Naive thymus-derived CD8-positive, alpha-beta T cell (primary cell): ENCODE measurements around the gene KIF21A. TPM values are rescaled to one million over a fixed set of nuclear protein-coding genes. Genes with fewer than 3 reads are reported as not detected.
"Not testable (repeated sequence)": the region's sequence is repeated elsewhere in the genome, so short reads cannot be mapped to it uniquely, and the experiment has no call there.

Source experiments
- ATAC-seq, 2 donors: fragments of 150-1000 bp; cut with Tn5 transposase in 1 of 2; sonication (Bioruptor Pico), chemical (Tn5 transposase) in 1 of 2; 1 replicate in 1 of 2; 2 replicates in 1 of 2; pipeline ENCODE4 v1.10.0; 2021; ENCODE audit warnings: mild to moderate bottlenecking in 2 of 2, moderate library complexity in 2 of 2
- POLR2A ChIA-PET: fragments of 350-600 bp; sonication (Branson Sonifier 250); formaldehyde crosslinking; loops from one replicate; lab custom pipeline; 2021; ENCODE audit warnings: antibody characterized with exemption; lab: Charles Lee
- DNase-seq, 10 donors: peaks; one replicate each; pipeline versions ENCODE4 v3.0.0 to v3.0.0-alpha.2; 2020 to 2022
- H3K27ac Mint-ChIP-seq, 10 donors: one replicate each; pipeline ENCODE4 v1.8.0; 2020 to 2022; ENCODE audit warnings: mild to moderate bottlenecking in 10 of 10, mixed read lengths in 10 of 10, moderate library complexity in 4 of 10, inconsistent platforms in 1 of 10
- H3K27me3 Mint-ChIP-seq, 5 donors: one replicate each; pipeline ENCODE4 v1.8.0; 2021 to 2022; ENCODE audit warnings: mixed read lengths in 5 of 5
- H3K36me3 Mint-ChIP-seq, 3 donors: one replicate each; pipeline ENCODE4 v1.8.0; 2020 to 2022; ENCODE audit warnings: mixed read lengths in 3 of 3, mild to moderate bottlenecking in 2 of 3, inconsistent platforms in 1 of 3
- H3K4me1 Mint-ChIP-seq, 4 donors: one replicate each; pipeline ENCODE4 v1.8.0; 2021 to 2022; ENCODE audit warnings: mixed read lengths in 4 of 4
- H3K4me3 Mint-ChIP-seq, 10 donors: one replicate each; pipeline ENCODE4 v1.8.0; 2020 to 2022; ENCODE audit warnings: mild to moderate bottlenecking in 10 of 10, mixed read lengths in 10 of 10, moderate library complexity in 6 of 10, inconsistent platforms in 1 of 10
- H3K9me3 Mint-ChIP-seq, 9 donors: one replicate each; pipeline ENCODE4 v1.8.0; 2020 to 2022; ENCODE audit warnings: mixed read lengths in 9 of 9, mild to moderate bottlenecking in 3 of 9, inconsistent platforms in 1 of 9, moderate library complexity in 1 of 9
- polyA plus RNA-seq, 3 donors: library from polyadenylated mRNA; unstranded; fragments of 300-500 nt; fragmentation: Illumina TruSeq; gene quantifications; one replicate each; pipeline ENCODE4 v1.2.3, GENCODE V29; 2021
- total RNA-seq, 8 experiments: library from RNA in 2 of 8; stranded (reverse) in 2 of 8; gene quantifications; one replicate each; pipeline ENCODE4 v1.2.3 and lab custom pipeline; 2021 to 2026

KIF21A gene, protein sequence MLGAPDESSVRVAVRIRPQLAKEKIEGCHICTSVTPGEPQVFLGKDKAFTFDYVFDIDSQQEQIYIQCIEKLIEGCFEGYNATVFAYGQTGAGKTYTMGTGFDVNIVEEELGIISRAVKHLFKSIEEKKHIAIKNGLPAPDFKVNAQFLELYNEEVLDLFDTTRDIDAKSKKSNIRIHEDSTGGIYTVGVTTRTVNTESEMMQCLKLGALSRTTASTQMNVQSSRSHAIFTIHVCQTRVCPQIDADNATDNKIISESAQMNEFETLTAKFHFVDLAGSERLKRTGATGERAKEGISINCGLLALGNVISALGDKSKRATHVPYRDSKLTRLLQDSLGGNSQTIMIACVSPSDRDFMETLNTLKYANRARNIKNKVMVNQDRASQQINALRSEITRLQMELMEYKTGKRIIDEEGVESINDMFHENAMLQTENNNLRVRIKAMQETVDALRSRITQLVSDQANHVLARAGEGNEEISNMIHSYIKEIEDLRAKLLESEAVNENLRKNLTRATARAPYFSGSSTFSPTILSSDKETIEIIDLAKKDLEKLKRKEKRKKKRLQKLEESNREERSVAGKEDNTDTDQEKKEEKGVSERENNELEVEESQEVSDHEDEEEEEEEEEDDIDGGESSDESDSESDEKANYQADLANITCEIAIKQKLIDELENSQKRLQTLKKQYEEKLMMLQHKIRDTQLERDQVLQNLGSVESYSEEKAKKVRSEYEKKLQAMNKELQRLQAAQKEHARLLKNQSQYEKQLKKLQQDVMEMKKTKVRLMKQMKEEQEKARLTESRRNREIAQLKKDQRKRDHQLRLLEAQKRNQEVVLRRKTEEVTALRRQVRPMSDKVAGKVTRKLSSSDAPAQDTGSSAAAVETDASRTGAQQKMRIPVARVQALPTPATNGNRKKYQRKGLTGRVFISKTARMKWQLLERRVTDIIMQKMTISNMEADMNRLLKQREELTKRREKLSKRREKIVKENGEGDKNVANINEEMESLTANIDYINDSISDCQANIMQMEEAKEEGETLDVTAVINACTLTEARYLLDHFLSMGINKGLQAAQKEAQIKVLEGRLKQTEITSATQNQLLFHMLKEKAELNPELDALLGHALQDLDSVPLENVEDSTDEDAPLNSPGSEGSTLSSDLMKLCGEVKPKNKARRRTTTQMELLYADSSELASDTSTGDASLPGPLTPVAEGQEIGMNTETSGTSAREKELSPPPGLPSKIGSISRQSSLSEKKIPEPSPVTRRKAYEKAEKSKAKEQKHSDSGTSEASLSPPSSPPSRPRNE (N-terminal part only)
- 10 to 100 TPM in 1 of 2 experiments, 1 to 10 TPM in 1; 9.5 to 12.1 TPM for total RNA-seq
- 1 to 10 TPM; 2.8 to 7.7 (median 5.0) TPM for polyA plus RNA-seq
- total RNA-seq (lab: John Stamatoyannopoulos, UW) = 20.6 to 91.3 (median 34.9) reads per million in 6 experiments

DNA sequence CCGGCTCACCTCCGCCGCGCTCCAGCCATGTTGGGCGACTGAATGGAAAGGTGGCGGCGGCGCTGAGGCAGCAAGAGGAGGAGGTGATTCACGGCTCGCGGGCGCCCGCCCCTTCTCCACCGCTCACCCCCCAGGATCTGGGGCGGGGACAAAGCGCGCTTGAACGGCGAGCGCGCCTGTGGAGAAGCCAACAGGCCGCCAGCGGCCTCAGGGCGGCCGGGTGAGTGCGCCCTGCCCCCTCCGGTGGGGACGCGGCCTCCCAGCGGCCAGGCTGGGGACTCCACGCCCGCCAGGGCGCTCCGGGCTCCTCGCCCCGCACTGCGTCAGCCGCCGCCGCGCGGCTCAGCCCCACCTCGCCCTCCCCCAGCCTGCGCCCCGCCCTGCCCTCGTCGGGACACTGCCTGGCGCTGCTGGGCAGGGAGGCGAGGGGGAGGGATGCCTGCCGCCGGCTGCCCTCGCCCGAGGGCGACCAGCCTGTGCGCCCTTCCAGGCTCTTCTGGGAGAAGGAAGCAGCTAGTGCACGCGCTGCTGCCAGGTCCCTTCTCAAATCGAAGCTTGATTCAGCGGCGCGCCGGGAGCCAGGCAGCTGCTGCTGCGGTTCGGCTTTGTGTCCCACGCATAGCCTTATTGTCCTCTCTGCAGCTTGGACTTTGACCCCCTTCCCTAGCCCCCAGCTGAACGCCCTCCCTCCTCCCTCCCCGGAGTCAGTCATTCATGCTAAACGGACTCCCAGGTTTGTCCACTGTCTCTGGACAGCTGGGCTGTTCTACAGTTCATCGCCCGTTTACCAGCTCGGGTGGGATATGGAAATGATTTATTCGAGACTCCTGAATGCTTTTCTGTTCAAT is at the start of gene KIF21A:
TSS of gene KIF21A (minus strand) at position 40 of the 848 bp plus-strand sequence. CDS start 150 bp downstream, outside the sequence.
- Mint-ChIP-seq H3K36me3 (no peaks in the 10 kb centered on the region), H3K4me3 (peak within 1 kb of the TSS; percentile 79 to 97 (median 90)), H3K27me3 (peaks cover 0 to 16% (median 0%) of the 10 kb centered on the region in 5 donors), H3K9me3 (no peaks in the 10 kb centered on the region), H3K27ac (peak within 1 kb of the TSS; percentile 81 to 96 (median 92)), H3K4me1 (peaks cover 12 to 19% (median 16%) of the 10 kb centered on the region in 4 donors)
- POLR2A ChIA-PET = interaction anchor here (0.9 kb wide), 1 partner anchor 176 kb away, joined by 5 read pairs; the partner anchor contains the start of gene ABCD2
- DNase-seq = peak; percentile 72 to 90 (median 84)
- ATAC-seq = peak; percentile 87 to 88

DNA sequence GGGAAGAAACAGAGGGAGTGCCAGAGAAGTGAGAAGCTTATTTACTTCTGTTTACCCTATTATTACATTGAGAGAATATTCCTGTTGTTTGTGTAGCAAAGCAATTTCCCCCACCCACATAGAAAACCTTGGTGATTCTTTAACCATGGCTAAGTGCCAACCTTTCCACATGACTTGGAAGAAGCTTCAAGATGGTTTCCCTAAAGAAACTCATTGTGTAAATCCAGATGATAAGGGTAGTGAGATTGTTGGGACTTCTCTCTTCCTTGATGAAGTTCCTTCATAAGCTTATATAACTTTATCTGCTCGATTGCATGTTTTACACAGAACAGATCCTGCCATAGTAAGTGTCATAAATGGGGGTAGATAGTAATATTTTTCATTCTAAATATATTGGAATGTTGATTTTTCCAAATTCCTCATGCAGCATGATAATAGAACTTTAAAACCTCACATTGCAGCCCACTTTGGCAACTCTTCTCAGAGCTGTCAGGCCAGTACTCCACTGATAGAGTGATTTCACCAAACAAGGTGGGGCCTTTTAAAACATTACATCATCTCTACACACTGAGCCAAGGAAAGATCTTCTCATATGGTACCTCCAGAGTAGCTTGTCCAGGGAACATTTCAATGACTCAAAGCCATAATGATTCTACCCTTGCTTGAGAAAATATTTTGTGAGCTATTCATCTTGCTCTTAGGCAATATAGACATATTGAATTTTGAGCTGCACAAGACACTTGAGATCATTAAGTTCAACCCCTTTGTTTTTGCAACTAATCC is 47.8 kb upstream of the KIF21A start:
- POLR2A ChIA-PET = no interaction called here
- Mint-ChIP-seq H3K27ac (no peak overlapping the region), H3K4me1 (peaks cover 0 to 7% (median under 1%) of the 10 kb centered on the region in 4 donors), H3K4me3 (no peak overlapping the region), H3K27me3 (no peaks in the 10 kb centered on the region), H3K9me3 (peaks cover 0 to 4% (median 2%) of the 10 kb centered on the region in 9 donors), H3K36me3 (peaks cover 0 to 7% (median 5%) of the 10 kb centered on the region in 3 donors)
- ATAC-seq (no peak), DNase-seq (no peak)

- H3K27me3 Mint-ChIP-seq = no peaks in the 10 kb centered on the region
- POLR2A ChIA-PET = no interaction called here
- DNase-seq = no peak
- ATAC-seq = no peak
- H3K4me1 Mint-ChIP-seq = no peaks in the 10 kb centered on the region
- no peak overlapping the region for H3K27ac Mint-ChIP-seq
- H3K4me3 Mint-ChIP-seq = no peak overlapping the region
- H3K9me3 Mint-ChIP-seq = peaks cover 0 to 4% (median 2%) of the 10 kb centered on the region in 9 donors
- peaks cover 20 to 24% (median 20%) of the 10 kb centered on the region in 3 donors for H3K36me3 Mint-ChIP-seq
These were observed 40.7 kb upstream of the KIF21A start for GRCh38 chr12:39483597-39483996.

- DNase-seq = no peak
- H3K27me3 Mint-ChIP-seq = no peaks in the 10 kb centered on the region
- peaks cover 24 to 28% (median 25%) of the 10 kb centered on the region in 3 donors for H3K36me3 Mint-ChIP-seq
- H3K27ac Mint-ChIP-seq = no peak overlapping the region
- no peak for ATAC-seq
- H3K4me3 Mint-ChIP-seq = no peak overlapping the region
- H3K4me1 Mint-ChIP-seq = no peaks in the 10 kb centered on the region
- POLR2A ChIA-PET = no interaction called here
- peaks cover 0 to 9% (median 2%) of the 10 kb centered on the region in 9 donors for H3K9me3 Mint-ChIP-seq
These were observed 40.1 kb upstream of the KIF21A start for GRCh38 chr12:39483042-39483441.

GRCh38 chr12:39476894-39477293 is 34.0 kb upstream of the KIF21A start:
- Mint-ChIP-seq H3K36me3 (peaks cover 23 to 34% (median 23%) of the 10 kb centered on the region in 3 donors), H3K27me3 (peaks cover 0 to 1% (median 0%) of the 10 kb centered on the region in 5 donors), H3K4me3 (no peak overlapping the region), H3K4me1 (peaks cover 0 to 2% (median under 1%) of the 10 kb centered on the region in 4 donors), H3K9me3 (peaks cover 0 to 30% (median 17%) of the 10 kb centered on the region in 9 donors), H3K27ac (no peak overlapping the region)
- DNase-seq = no peak
- ATAC-seq = no peak
- POLR2A ChIA-PET = no interaction called here

GRCh38 chr12:39476121-39476520 is 33.2 kb upstream of the KIF21A start:
- H3K27ac Mint-ChIP-seq = no peak overlapping the region
- peaks cover 0 to 36% (median 17%) of the 10 kb centered on the region in 9 donors for H3K9me3 Mint-ChIP-seq
- POLR2A ChIA-PET = no interaction called here
- DNase-seq (no peak), ATAC-seq (no peak)
- peaks cover 0 to 1% (median 0%) of the 10 kb centered on the region in 5 donors for H3K27me3 Mint-ChIP-seq
- peaks cover 23 to 35% (median 23%) of the 10 kb centered on the region in 3 donors for H3K36me3 Mint-ChIP-seq
- H3K4me1 Mint-ChIP-seq = peaks cover 0 to 2% (median under 1%) of the 10 kb centered on the region in 4 donors
- H3K4me3 Mint-ChIP-seq = no peak overlapping the region

DNA sequence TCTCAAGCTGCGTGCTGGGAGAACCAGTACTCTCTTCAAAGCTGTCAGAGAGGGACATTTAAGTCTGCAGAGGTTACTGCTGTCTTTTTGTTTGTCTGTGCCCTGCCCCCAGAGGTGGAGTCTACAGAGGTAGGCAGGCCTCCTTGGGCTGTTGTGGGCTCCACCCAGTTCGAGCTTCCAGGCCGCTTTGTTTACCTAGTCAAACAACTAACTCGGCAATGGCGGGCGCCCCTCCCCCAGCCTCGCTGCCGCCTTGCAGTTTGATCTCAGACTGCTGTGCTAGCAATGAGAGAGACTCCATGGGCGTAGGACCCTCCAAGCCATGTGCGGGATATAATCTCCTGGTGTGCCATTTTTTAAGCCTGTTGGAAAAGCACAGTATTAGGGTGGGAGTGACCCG is 32.2 kb upstream of the KIF21A start:
- Mint-ChIP-seq H3K9me3 (peaks cover 0 to 45% (median 17%) of the 10 kb centered on the region in 9 donors), H3K36me3 (peaks cover 18 to 35% (median 23%) of the 10 kb centered on the region in 3 donors)
- ATAC-seq, DNase-seq, H3K4me3 Mint-ChIP-seq, POLR2A ChIA-PET, H3K27me3 Mint-ChIP-seq, H3K4me1 Mint-ChIP-seq, H3K27ac Mint-ChIP-seq: not testable (repeated sequence)

DNA sequence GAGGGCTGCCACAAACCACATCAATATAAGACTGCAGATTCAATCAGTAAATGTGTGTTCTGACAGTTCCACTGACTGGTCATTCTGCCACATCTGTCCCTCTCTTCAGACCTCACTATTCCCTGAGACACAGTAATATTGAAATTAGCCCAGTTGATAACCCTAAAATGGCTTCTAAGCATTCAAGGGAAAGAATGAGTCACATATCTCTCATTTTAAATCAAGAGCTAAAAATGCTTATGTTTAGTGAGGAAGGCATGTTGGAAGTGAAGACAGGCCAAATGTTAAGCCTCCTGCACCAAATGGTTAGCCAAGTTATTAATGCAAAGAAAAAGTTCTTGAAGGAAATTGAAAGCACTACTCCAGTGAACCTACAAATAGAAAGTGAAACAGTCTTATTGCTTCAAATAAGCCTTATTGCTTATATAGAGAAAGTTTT is 24.5 kb upstream of the KIF21A start:
- peak in 1 of 2 donors; percentile 28 for ATAC-seq
- Mint-ChIP-seq H3K4me1 (peaks cover 8 to 20% (median 17%) of the 10 kb centered on the region in 4 donors), H3K9me3 (peaks cover 0 to 32% (median 1%) of the 10 kb centered on the region in 9 donors), H3K36me3 (peaks cover 0 to 9% (median 4%) of the 10 kb centered on the region in 3 donors), H3K27me3 (no peaks in the 10 kb centered on the region), H3K27ac (peak overlapping the region in 8 of 10 donors; percentile 4 to 77 (median 32)), H3K4me3 (peak overlapping the region in 9 of 10 donors; percentile 36 to 68 (median 59))
- DNase-seq = peak in 1 of 10 donors; percentile 5
- POLR2A ChIA-PET = no interaction called here

GRCh38 chr12:39464976-39465695 is 22.2 kb upstream of the KIF21A start:
- Mint-ChIP-seq H3K36me3 (peaks cover 3 to 9% (median 9%) of the 10 kb centered on the region in 3 donors), H3K4me3 (no peak overlapping the region), H3K27ac (no peak overlapping the region), H3K27me3 (no peaks in the 10 kb centered on the region), H3K4me1 (peaks cover 7 to 19% (median 17%) of the 10 kb centered on the region in 4 donors), H3K9me3 (peaks cover 0 to 15% (median 3%) of the 10 kb centered on the region in 9 donors)
- POLR2A ChIA-PET = no interaction called here
- DNase-seq (no peak), ATAC-seq (no peak)

- peaks cover 3 to 11% (median 6%) of the 10 kb centered on the region in 3 donors for H3K36me3 Mint-ChIP-seq
- no peak overlapping the region for H3K27ac Mint-ChIP-seq
- no peak overlapping the region for H3K4me3 Mint-ChIP-seq
- no peaks in the 10 kb centered on the region for H3K27me3 Mint-ChIP-seq
- no peaks in the 10 kb centered on the region for H3K4me1 Mint-ChIP-seq
- POLR2A ChIA-PET = no interaction called here
- no peak for ATAC-seq
- peaks cover 0 to 6% (median 0%) of the 10 kb centered on the region in 9 donors for H3K9me3 Mint-ChIP-seq
- DNase-seq = no peak
These were observed 18.1 kb upstream of the KIF21A start for GRCh38 chr12:39461059-39461458.
